OCI-LY3 (cell line): ENCODE measurements around the gene TRDMT1.

Source experiments
- EZH2phosphoT487 ChIP-seq: fragments of 200-600 bp; shearing (Covaris generic); IDR thresholded peaks from 2 replicates; pipeline ENCODE4 v1.6.1; 2018; ENCODE audit warnings: antibody characterized with exemption, mixed run types, low read depth
- TF ChIP-seq, protein P1 (sequence below): fragments of 200-600, 300-600 bp; sonication (generic); IDR thresholded peaks from 2 replicates; pipeline ENCODE4 v1.5.1; 2014; ENCODE audit warnings: antibody characterized with exemption, low read length, low read depth

DNA sequence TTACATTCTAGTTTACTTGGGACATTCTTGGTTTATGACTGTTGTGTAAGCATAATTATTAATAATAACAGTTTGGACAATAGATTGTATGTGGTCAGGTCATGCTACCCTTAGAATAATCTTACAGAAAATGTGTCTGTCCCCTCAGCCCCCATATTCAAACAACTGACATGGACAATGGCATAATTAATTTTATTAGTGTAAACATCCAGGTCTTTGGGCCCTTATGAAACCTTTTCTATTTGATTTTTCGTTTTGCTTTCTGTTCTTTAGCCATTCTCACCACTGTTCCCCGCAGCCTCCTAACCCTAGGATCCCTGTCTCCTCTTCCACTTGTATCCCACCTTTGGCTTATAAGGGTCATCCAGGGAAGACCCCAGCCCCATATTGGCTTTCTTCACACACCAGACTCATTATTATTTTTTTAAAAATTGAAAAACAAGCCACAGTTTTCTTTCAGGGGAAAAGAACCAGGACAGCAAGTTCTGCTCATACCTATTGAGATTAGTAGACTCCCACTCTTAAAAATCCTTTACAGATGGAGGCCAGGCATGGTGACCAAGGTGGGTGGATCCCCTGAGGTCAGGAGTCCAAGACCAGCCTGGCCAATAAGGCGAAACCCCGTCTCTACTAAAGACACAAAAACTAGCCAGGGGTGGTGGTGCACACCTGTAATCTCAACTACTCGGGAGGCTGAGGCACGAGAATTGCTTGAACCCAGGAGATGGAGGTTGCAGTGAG lies 38.0 kb upstream of the TRDMT1 start:
- TF ChIP-seq, protein P1, sequence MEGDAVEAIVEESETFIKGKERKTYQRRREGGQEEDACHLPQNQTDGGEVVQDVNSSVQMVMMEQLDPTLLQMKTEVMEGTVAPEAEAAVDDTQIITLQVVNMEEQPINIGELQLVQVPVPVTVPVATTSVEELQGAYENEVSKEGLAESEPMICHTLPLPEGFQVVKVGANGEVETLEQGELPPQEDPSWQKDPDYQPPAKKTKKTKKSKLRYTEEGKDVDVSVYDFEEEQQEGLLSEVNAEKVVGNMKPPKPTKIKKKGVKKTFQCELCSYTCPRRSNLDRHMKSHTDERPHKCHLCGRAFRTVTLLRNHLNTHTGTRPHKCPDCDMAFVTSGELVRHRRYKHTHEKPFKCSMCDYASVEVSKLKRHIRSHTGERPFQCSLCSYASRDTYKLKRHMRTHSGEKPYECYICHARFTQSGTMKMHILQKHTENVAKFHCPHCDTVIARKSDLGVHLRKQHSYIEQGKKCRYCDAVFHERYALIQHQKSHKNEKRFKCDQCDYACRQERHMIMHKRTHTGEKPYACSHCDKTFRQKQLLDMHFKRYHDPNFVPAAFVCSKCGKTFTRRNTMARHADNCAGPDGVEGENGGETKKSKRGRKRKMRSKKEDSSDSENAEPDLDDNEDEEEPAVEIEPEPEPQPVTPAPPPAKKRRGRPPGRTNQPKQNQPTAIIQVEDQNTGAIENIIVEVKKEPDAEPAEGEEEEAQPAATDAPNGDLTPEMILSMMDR = no peak
- no peak for TF ChIP-seq EZH2phosphoT487
